Neural cell (in vitro differentiated cells): Measurements from ENCODE around the gene GIPC3. TPM values are rescaled to one million over a fixed set of nuclear protein-coding genes. Genes with fewer than 3 reads are reported as not detected.

Experiments used
- H2AFZ ChIP-seq: fragments of 200-600, 300-800 bp; sonication (generic), shearing (Covaris generic); 2 replicates; pipeline ENCODE4 v1.6.0; 2014; ENCODE audit warnings: low read depth, mild to moderate bottlenecking, antibody characterized with exemption, low read length, moderate library complexity
- H3F3A ChIP-seq: fragments of 200-600 bp; shearing (Covaris generic); 2 replicates; pipeline ENCODE4 v1.6.1; 2016; ENCODE audit warnings: mild to moderate bottlenecking, moderate library complexity, mixed read lengths, antibody characterized with exemption, low read length; ENCODE audit not compliant: insufficient read depth, poor library complexity, severe bottlenecking
- H3K27ac ChIP-seq: fragments of 200-600, 300-800 bp; sonication (generic), shearing (Covaris generic); 2 replicates; pipeline ENCODE4 v1.5.1; 2014; ENCODE audit warnings: mild to moderate bottlenecking, low read length, moderate library complexity
- H3K27me3 ChIP-seq: fragments of 300-800, 200-600 bp; sonication (generic), shearing (Covaris generic); 2 replicates; pipeline ENCODE4 v1.6.0; 2014; ENCODE audit warnings: mild to moderate bottlenecking, low read depth, low read length, moderate library complexity; ENCODE audit not compliant: insufficient read depth
- H3K36me3 ChIP-seq: fragments of 300-800, 200-600 bp; sonication (generic), shearing (Covaris generic); 2 replicates; pipeline ENCODE4 v1.5.1; 2014; ENCODE audit warnings: mild to moderate bottlenecking, antibody characterized with exemption, low read length, moderate library complexity; ENCODE audit not compliant: insufficient read depth
- H3K4me2 ChIP-seq: fragments of 300-800, 200-600 bp; sonication (generic), shearing (Covaris generic); 2 replicates; pipeline ENCODE4 v1.6.0; 2014; ENCODE audit warnings: mild to moderate bottlenecking, low read length
- H3K4me3 ChIP-seq: fragments of 300-800, 200-600 bp; sonication (generic), shearing (Covaris generic); 2 replicates; pipeline ENCODE4 v1.5.1; 2014; ENCODE audit warnings: mild to moderate bottlenecking, low read length, moderate library complexity
- H3K79me2 ChIP-seq: fragments of 200-600 bp; shearing (Covaris generic); replicated peaks from 2 replicates; pipeline ENCODE4 v1.6.0; 2014; ENCODE audit warnings: mild to moderate bottlenecking, low read length, moderate library complexity; ENCODE audit not compliant: insufficient read depth
- H3K9ac ChIP-seq: fragments of 300-800, 200-600 bp; sonication (generic), shearing (Covaris generic); 2 replicates; pipeline ENCODE4 v1.6.1; 2016; ENCODE audit warnings: mild to moderate bottlenecking, low read length, mixed read lengths
- H3K9me2 ChIP-seq: fragments of 200-600 bp; shearing (Covaris generic); 2 replicates; pipeline ENCODE4 v1.6.1; 2016; ENCODE audit warnings: mild to moderate bottlenecking, low read length, mixed read lengths; ENCODE audit not compliant: insufficient read depth
- H3K9me3 ChIP-seq: fragments of 200-600, 300-800 bp; sonication (generic), shearing (Covaris generic); 2 replicates; pipeline ENCODE4 v1.6.1; 2016; ENCODE audit warnings: mild to moderate bottlenecking, mixed run types, low read length, moderate library complexity, mixed read lengths
- H4K20me1 ChIP-seq: fragments of 200-600 bp; shearing (Covaris generic); 2 replicates; pipeline ENCODE4 v1.6.1; 2016; ENCODE audit warnings: mild to moderate bottlenecking, mixed run types; ENCODE audit not compliant: insufficient read depth
- EP300 ChIP-seq: fragments of 450-650 bp; conservative IDR thresholded peaks from 2 replicates; pipeline ENCODE4 v1.6.1; 2014; ENCODE audit warnings: antibody characterized with exemption, mild to moderate bottlenecking, moderate library complexity; ENCODE audit not compliant: poor library complexity, severe bottlenecking
- EZH2 ChIP-seq: fragments of 200-600, 300-800 bp; shearing (Covaris generic), sonication (generic); IDR thresholded peaks from 2 replicates; pipeline ENCODE4 v1.6.1; 2014; ENCODE audit warnings: antibody characterized with exemption, low read length, borderline replicate concordance, mild to moderate bottlenecking; ENCODE audit not compliant: insufficient read depth, poor library complexity, severe bottlenecking
- MXI1 ChIP-seq: fragments of 450-650 bp; conservative IDR thresholded peaks from 2 replicates; pipeline ENCODE4 v1.6.1; 2014; ENCODE audit warnings: antibody characterized with exemption, mild to moderate bottlenecking; ENCODE audit not compliant: poor library complexity, severe bottlenecking
- POLR2AphosphoS5 ChIP-seq: IDR thresholded peaks from 2 replicates; pipeline ENCODE4 v1.6.1; 2012
- RAD21 ChIP-seq: fragments of 450-650 bp; conservative IDR thresholded peaks from 2 replicates; pipeline ENCODE4 v1.6.1; 2014; ENCODE audit warnings: antibody characterized with exemption, mild to moderate bottlenecking, moderate library complexity
- SMC3 ChIP-seq: fragments of 450-650 bp; conservative IDR thresholded peaks from 2 replicates; pipeline ENCODE4 v1.6.1; 2014; ENCODE audit warnings: antibody characterized with exemption, mild to moderate bottlenecking, moderate library complexity; ENCODE audit not compliant: poor library complexity
- TAF1 ChIP-seq: IDR thresholded peaks from 2 replicates; pipeline ENCODE4 v1.6.1; 2012; ENCODE audit warnings: low read depth
- polyA plus RNA-seq: library from polyadenylated mRNA; depleted of rRNA; stranded (reverse); fragments of >200 nt; gene quantifications from 2 replicates; pipeline ENCODE4 v1.2.3, GENCODE V29; 2014
- TF ChIP-seq, protein P1 (sequence below): fragments of 450-650 bp; IDR thresholded peaks from 2 replicates; pipeline ENCODE4 v1.5.1; 2014; ENCODE audit warnings: antibody characterized with exemption, mild to moderate bottlenecking, moderate library complexity; ENCODE audit not compliant: poor library complexity, severe bottlenecking
- TF ChIP-seq, protein P2 (sequence below): IDR thresholded peaks from 2 replicates; pipeline ENCODE4 v1.6.1; 2012; ENCODE audit warnings: borderline replicate concordance

GIPC3 gene
- polyA plus RNA-seq, 1 donor from 2014 or later: not detected

DNA sequence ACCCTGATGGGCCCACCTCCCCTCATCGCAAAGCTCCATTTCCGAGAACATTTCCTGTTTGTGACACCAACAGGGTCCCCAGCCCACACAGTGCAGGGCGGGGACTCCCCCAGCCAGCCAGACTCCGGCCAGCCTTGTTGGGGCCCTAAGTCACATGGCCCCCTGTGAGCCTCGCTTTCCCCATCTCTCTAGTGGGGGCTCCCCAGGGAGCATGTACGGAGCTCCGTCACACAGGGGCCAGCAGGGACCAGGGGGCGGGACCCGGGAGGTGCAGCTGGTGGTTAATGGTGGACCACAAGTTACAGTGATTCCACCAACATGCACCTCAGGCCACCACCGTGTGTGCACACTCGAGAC is 19.7 kb downstream of the GIPC3 start:
- Histone ChIP-seq H3K79me2 (no peaks in the 10 kb centered on the region), H3F3A (no peaks in the 10 kb centered on the region), H3K9me3 (no peaks in the 10 kb centered on the region), H3K9ac (no peak overlapping the region), H2AFZ (no peak overlapping the region), H3K27me3 (peaks cover 32% of the 10 kb centered on the region), H3K9me2 (no peaks in the 10 kb centered on the region), H3K4me3 (no peak overlapping the region), H3K36me3 (no peaks in the 10 kb centered on the region), H3K27ac (no peak overlapping the region), H4K20me1 (no peaks in the 10 kb centered on the region), H3K4me2 (no peak overlapping the region)
- TF ChIP-seq, protein P1, sequence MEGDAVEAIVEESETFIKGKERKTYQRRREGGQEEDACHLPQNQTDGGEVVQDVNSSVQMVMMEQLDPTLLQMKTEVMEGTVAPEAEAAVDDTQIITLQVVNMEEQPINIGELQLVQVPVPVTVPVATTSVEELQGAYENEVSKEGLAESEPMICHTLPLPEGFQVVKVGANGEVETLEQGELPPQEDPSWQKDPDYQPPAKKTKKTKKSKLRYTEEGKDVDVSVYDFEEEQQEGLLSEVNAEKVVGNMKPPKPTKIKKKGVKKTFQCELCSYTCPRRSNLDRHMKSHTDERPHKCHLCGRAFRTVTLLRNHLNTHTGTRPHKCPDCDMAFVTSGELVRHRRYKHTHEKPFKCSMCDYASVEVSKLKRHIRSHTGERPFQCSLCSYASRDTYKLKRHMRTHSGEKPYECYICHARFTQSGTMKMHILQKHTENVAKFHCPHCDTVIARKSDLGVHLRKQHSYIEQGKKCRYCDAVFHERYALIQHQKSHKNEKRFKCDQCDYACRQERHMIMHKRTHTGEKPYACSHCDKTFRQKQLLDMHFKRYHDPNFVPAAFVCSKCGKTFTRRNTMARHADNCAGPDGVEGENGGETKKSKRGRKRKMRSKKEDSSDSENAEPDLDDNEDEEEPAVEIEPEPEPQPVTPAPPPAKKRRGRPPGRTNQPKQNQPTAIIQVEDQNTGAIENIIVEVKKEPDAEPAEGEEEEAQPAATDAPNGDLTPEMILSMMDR: no peak
- TF ChIP-seq EZH2 (no peak), SMC3 (no peak), MXI1 (no peak), EP300 (no peak), RAD21 (no peak), TAF1 (no peak), POLR2AphosphoS5 (no peak)
- TF ChIP-seq, protein P2, sequence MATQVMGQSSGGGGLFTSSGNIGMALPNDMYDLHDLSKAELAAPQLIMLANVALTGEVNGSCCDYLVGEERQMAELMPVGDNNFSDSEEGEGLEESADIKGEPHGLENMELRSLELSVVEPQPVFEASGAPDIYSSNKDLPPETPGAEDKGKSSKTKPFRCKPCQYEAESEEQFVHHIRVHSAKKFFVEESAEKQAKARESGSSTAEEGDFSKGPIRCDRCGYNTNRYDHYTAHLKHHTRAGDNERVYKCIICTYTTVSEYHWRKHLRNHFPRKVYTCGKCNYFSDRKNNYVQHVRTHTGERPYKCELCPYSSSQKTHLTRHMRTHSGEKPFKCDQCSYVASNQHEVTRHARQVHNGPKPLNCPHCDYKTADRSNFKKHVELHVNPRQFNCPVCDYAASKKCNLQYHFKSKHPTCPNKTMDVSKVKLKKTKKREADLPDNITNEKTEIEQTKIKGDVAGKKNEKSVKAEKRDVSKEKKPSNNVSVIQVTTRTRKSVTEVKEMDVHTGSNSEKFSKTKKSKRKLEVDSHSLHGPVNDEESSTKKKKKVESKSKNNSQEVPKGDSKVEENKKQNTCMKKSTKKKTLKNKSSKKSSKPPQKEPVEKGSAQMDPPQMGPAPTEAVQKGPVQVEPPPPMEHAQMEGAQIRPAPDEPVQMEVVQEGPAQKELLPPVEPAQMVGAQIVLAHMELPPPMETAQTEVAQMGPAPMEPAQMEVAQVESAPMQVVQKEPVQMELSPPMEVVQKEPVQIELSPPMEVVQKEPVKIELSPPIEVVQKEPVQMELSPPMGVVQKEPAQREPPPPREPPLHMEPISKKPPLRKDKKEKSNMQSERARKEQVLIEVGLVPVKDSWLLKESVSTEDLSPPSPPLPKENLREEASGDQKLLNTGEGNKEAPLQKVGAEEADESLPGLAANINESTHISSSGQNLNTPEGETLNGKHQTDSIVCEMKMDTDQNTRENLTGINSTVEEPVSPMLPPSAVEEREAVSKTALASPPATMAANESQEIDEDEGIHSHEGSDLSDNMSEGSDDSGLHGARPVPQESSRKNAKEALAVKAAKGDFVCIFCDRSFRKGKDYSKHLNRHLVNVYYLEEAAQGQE: no peak

DNA sequence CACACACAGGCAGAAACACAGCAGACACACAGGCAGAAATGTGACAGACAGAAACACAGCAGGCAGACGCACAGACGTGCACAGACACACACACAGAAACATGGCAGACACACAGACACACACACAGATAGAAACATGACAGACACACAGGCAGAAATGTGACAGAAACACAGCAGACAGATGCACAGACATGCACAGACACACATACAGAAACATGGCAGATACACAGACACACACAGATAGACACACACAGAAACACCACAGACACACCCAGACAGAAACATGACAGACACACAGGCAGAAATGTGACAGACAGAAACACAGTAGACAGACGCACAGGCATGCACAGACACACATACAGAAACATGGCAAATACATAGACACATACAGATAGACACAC is 20.1 kb downstream of the GIPC3 start:
- no peak overlapping the region for H3K9ac ChIP-seq
- peaks cover 32% of the 10 kb centered on the region for H3K27me3 ChIP-seq
- H2AFZ ChIP-seq: no peak overlapping the region
- no peaks in the 10 kb centered on the region for H3K36me3 ChIP-seq
- no peaks in the 10 kb centered on the region for H3K79me2 ChIP-seq
- no peak overlapping the region for H3K4me3 ChIP-seq
- H3F3A ChIP-seq: no peaks in the 10 kb centered on the region
- no peak overlapping the region for H3K4me2 ChIP-seq
- H3K9me3 ChIP-seq: no peaks in the 10 kb centered on the region
- TF ChIP-seq EP300 (no peak), POLR2AphosphoS5 (no peak), EZH2 (no peak)
- TF ChIP-seq, protein P2: no peak
- no peak overlapping the region for H3K27ac ChIP-seq
- H4K20me1 ChIP-seq: no peaks in the 10 kb centered on the region
- no peaks in the 10 kb centered on the region for H3K9me2 ChIP-seq
